ENCODE measurements around the gene WWOX. TPM values are rescaled to one million over a fixed set of nuclear protein-coding genes. Genes with fewer than 3 reads are reported as not detected.

The WWOX gene
- total and polyA plus RNA-seq, 2 of the 13 experiments (the other 11 are each of a cell fraction or from before 2014, with no cell fraction given) = 9.1 to 37.4 TPM

- TF ChIP-seq CREM (IDR thresholded peaks at IDR 0.05) (peak; percentile 75), CREM (CRISPR knock-in tag; IDR thresholded peaks at IDR 0.05) (no peak), NFYC (CRISPR knock-in tag; IDR thresholded peaks at IDR 0.05) (no peak), NFIC (IDR thresholded peaks at IDR 0.05; ENCODE audit: low read length) (peak; percentile 93), TIGD3 (CRISPR knock-in tag; IDR thresholded peaks at IDR 0.05; ENCODE audit: borderline replicate concordance) (no peak), HMG20A (CRISPR knock-in tag; IDR thresholded peaks at IDR 0.05; ENCODE audit: borderline replicate concordance) (peak; percentile 96), ZNF496 (CRISPR knock-in tag; IDR thresholded peaks at IDR 0.05; ENCODE audit: insufficient replicate concordance) (no peak), SETDB1 (CRISPR knock-in tag; IDR thresholded peaks at IDR 0.05; ENCODE audit: borderline replicate concordance) (no peak), TBP (CRISPR knock-in tag; IDR thresholded peaks at IDR 0.05) (no peak), FOXP1 (IDR thresholded peaks at IDR 0.05) (no peak), FOXP1 (CRISPR knock-in tag; IDR thresholded peaks at IDR 0.05) (peak; percentile 82), MBD4 (IDR thresholded peaks at IDR 0.05; ENCODE audit: borderline replicate concordance, low read length) (no peak)
- TF ChIP-seq, protein P1, sequence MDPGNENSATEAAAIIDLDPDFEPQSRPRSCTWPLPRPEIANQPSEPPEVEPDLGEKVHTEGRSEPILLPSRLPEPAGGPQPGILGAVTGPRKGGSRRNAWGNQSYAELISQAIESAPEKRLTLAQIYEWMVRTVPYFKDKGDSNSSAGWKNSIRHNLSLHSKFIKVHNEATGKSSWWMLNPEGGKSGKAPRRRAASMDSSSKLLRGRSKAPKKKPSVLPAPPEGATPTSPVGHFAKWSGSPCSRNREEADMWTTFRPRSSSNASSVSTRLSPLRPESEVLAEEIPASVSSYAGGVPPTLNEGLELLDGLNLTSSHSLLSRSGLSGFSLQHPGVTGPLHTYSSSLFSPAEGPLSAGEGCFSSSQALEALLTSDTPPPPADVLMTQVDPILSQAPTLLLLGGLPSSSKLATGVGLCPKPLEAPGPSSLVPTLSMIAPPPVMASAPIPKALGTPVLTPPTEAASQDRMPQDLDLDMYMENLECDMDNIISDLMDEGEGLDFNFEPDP (CRISPR knock-in tag; conservative IDR thresholded peaks at IDR 0.05) = no peak
- TF ChIP-seq, protein P2, sequence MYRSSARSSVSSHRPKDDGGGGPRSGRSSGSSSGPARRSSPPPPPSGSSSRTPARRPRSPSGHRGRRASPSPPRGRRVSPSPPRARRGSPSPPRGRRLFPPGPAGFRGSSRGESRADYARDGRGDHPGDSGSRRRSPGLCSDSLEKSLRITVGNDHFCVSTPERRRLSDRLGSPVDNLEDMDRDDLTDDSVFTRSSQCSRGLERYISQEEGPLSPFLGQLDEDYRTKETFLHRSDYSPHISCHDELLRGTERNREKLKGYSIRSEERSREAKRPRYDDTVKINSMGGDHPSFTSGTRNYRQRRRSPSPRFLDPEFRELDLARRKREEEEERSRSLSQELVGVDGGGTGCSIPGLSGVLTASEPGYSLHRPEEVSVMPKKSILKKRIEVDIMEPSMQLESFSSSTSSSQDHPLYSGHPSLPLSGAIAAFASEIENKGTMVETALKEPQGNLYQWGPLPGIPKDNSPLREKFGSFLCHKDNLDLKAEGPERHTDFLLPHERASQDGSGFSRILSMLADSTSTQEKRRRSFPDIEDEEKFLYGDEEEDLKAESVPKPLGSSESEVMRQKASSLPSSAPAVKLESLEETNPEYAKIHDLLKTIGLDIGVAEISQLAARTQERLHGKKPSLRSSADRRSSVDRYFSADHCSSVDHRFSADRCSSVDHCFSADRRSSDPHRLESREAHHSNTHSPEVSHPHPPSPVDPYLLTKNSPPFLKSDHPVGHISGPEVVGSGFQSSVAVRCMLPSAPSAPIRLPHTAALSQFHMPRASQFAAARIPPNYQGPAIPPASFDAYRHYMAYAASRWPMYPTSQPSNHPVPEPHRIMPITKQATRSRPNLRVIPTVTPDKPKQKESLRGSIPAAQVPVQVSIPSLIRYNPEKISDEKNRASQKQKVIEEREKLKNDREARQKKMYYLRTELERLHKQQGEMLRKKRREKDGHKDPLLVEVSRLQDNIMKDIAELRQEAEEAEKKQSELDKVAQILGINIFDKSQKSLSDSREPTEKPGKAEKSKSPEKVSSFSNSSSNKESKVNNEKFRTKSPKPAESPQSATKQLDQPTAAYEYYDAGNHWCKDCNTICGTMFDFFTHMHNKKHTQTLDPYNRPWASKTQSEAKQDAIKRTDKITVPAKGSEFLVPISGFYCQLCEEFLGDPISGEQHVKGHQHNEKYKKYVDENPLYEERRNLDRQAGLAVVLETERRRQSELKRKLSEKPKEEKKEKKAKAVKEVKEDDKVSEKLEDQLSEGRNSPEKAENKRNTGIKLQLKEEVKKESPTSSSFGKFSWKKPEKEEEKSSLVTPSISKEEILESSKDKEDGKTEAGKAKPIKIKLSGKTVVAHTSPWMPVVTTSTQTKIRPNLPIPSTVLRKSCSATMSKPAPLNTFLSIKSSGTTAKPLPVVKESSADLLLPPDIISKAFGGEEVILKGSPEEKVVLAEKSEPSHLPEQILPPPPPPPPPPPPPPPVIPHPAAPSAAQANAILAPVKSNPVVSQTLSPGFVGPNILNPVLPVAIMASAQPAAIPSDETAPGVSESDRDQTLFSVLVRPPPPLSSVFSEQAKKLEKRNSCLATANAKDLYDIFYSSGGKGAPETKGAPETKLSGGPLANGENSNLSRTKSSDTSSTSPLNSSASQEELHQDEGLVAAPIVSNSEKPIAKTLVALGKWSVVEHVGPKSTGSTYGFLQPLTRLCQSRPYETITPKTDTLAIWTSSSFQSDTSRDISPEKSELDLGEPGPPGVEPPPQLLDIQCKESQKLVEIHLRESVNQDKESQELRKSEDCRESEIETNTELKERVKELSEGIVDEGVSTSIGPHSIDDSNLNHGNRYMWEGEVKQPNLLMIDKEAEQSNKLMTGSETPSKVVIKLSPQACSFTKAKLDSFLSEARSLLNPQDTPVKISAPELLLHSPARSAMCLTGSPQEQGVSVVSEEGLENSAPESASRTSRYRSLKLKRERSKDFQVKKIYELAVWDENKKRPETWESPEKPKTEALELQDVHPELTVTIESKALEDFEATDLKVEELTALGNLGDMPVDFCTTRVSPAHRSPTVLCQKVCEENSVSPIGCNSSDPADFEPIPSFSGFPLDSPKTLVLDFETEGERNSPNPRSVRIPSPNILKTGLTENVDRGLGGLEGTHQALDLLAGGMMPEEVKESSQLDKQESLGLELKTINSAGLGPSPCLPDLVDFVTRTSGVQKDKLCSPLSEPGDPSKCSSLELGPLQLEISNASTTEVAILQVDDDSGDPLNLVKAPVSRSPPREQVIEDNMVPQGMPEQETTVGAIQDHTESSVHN (CRISPR knock-in tag; IDR thresholded peaks at IDR 0.05) = 0 out of 2 replicates have a peak, but pooled peaks have one; percentile 65
- TF ChIP-seq, protein P3, sequence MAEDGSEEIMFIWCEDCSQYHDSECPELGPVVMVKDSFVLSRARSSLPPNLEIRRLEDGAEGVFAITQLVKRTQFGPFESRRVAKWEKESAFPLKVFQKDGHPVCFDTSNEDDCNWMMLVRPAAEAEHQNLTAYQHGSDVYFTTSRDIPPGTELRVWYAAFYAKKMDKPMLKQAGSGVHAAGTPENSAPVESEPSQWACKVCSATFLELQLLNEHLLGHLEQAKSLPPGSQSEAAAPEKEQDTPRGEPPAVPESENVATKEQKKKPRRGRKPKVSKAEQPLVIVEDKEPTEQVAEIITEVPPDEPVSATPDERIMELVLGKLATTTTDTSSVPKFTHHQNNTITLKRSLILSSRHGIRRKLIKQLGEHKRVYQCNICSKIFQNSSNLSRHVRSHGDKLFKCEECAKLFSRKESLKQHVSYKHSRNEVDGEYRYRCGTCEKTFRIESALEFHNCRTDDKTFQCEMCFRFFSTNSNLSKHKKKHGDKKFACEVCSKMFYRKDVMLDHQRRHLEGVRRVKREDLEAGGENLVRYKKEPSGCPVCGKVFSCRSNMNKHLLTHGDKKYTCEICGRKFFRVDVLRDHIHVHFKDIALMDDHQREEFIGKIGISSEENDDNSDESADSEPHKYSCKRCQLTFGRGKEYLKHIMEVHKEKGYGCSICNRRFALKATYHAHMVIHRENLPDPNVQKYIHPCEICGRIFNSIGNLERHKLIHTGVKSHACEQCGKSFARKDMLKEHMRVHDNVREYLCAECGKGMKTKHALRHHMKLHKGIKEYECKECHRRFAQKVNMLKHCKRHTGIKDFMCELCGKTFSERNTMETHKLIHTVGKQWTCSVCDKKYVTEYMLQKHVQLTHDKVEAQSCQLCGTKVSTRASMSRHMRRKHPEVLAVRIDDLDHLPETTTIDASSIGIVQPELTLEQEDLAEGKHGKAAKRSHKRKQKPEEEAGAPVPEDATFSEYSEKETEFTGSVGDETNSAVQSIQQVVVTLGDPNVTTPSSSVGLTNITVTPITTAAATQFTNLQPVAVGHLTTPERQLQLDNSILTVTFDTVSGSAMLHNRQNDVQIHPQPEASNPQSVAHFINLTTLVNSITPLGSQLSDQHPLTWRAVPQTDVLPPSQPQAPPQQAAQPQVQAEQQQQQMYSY (CRISPR knock-in tag; IDR thresholded peaks at IDR 0.05) = peak; percentile 38; the same call in 1 of the 2 replicates
These were observed 385.9 kb downstream of the WWOX start (continued) for GRCh38 chr16:78485188-78485916.
